HEK293T (cell line): ENCODE data around the gene SLC6A7.

Experiments
- CTCF ChIA-PET: fragments of 350-600 bp; formaldehyde crosslinking; extraction: SDS; loops from one replicate; lab custom pipeline; 2021; ENCODE audit warnings: antibody characterized with exemption, inconsistent platforms; lab: Yijun Ruan, JAX
- POLR2A ChIA-PET: fragments of 350-600 bp; formaldehyde crosslinking; extraction: SDS; loops from one replicate; lab custom pipeline; 2020; ENCODE audit warnings: antibody characterized with exemption, inconsistent platforms; lab: Yijun Ruan, JAX
- DNase-seq: peaks from one replicate; pipeline ENCODE4 v3.0.0; 2012; ENCODE audit warnings: mixed read lengths; ENCODE audit errors: extremely low spot score
- ARNT ChIP-seq: fragments of 450-650 bp; IDR thresholded peaks from 2 replicates; pipeline ENCODE4 v1.6.1; 2017; ENCODE audit warnings: mild to moderate bottlenecking
- BHLHE40 ChIP-seq: fragments of 450-650 bp; IDR thresholded peaks from 2 replicates; pipeline ENCODE4 v1.6.1; 2016; ENCODE audit warnings: mild to moderate bottlenecking, moderate library complexity, borderline replicate concordance
- CTBP1 ChIP-seq: fragments of 450-650 bp; IDR thresholded peaks from 2 replicates; pipeline ENCODE4 v1.6.1; 2016; ENCODE audit warnings: borderline replicate concordance
- ELF4 ChIP-seq: fragments of 450-650 bp; IDR thresholded peaks from 2 replicates; pipeline ENCODE4 v1.6.1; 2017; ENCODE audit warnings: antibody characterized with exemption
- FOXA1 ChIP-seq: fragments of 450-650 bp; IDR thresholded peaks from 2 replicates; pipeline ENCODE4 v1.6.1; 2016; ENCODE audit warnings: mild to moderate bottlenecking
- FOXK2 ChIP-seq: fragments of 450-650 bp; IDR thresholded peaks from 2 replicates; pipeline ENCODE4 v1.6.1; 2016; ENCODE audit warnings: mild to moderate bottlenecking
- FOXM1 ChIP-seq: fragments of 450-650 bp; IDR thresholded peaks from 2 replicates; pipeline ENCODE4 v1.6.1; 2017; ENCODE audit warnings: mild to moderate bottlenecking, borderline replicate concordance
- HDGF ChIP-seq: fragments of 450-650 bp; IDR thresholded peaks from 2 replicates; pipeline ENCODE4 v1.6.1; 2017; ENCODE audit warnings: antibody characterized with exemption, borderline replicate concordance
- L3MBTL2 ChIP-seq: fragments of 450-650 bp; conservative IDR thresholded peaks from 2 replicates; pipeline ENCODE4 v1.6.1; 2016; ENCODE audit warnings: mild to moderate bottlenecking
- LEF1 ChIP-seq: fragments of 450-650 bp; IDR thresholded peaks from 2 replicates; pipeline ENCODE4 v1.6.1; 2017; ENCODE audit warnings: mild to moderate bottlenecking, borderline replicate concordance
- NFRKB ChIP-seq: fragments of 450-650 bp; IDR thresholded peaks from 2 replicates; pipeline ENCODE4 v1.6.1; 2016; ENCODE audit warnings: mild to moderate bottlenecking, moderate library complexity
- PKNOX1 ChIP-seq: fragments of 450-650 bp; IDR thresholded peaks from 2 replicates; pipeline ENCODE4 v1.6.1; 2016
- SP1 ChIP-seq: fragments of 450-650 bp; IDR thresholded peaks from 2 replicates; pipeline ENCODE4 v1.6.1; 2017
- SUZ12 ChIP-seq: fragments of 450-650 bp; IDR thresholded peaks from 2 replicates; pipeline ENCODE4 v1.6.1; 2016; ENCODE audit warnings: mild to moderate bottlenecking
- TARDBP ChIP-seq: fragments of 450-650 bp; IDR thresholded peaks from 2 replicates; pipeline ENCODE4 v1.6.1; 2016
- ZNF384 ChIP-seq: fragments of 450-650 bp; IDR thresholded peaks from 2 replicates; pipeline ENCODE4 v1.6.1; 2016

The SLC6A7 gene

DNA sequence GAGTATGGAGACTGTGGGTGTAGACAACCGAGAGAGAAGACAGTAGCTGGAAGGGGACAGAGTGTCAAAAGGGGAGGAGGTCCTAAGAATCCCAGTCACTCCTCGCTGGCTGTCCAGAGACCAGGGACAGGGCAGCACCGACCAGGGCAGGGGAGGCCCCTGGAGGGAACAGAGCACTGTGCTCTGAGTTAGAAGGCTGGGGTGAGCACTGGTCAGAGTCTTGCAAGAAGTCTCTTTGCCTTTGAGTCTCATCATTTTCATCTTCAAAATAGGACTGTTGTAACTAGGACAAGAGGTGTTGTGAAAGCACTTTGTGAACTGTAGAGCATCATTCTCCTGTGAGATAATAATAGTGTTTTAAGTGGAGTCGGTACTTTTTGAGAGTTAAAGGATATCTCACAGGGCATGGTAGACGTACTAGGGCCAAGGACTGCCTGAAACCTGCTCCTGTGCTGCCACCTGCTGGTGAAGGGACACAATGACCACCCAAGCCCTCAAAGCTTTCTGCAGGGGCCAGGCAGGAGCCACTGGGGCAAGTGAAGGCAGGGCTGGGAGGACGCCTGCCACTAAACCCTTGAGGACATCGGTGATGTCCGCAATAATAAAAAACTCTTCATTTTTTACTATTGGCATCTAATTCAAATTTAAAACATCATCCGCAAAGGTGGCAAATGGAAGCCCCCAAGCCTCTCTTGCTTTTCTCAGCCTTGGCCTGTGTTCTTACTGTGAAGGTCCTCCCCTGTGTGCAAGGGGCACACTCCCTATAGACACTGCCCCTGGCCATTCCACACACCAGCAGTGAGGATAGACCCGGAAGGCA is 28.2 kb downstream of the SLC6A7 start:
- ChIA-PET CTCF (interaction anchor here (0.7 to 1.5 kb wide), 6 partner anchors 12 to 99 kb away, joined by 3 to 5 read pairs (median 4); no protein-coding TSS in a partner anchor), POLR2A (no interaction called here)
- TF ChIP-seq HDGF: no peak
- TF ChIP-seq NFRKB: no peak
- TF ChIP-seq BHLHE40: no peak
- TF ChIP-seq SP1: no peak
- no peak for TF ChIP-seq L3MBTL2
- TF ChIP-seq FOXM1: no peak
- TF ChIP-seq PKNOX1: no peak
- TF ChIP-seq TARDBP: no peak
- TF ChIP-seq ZNF384: no peak
- TF ChIP-seq LEF1: no peak
- TF ChIP-seq SUZ12: no peak
- no peak for TF ChIP-seq ELF4
- no peak for TF ChIP-seq ARNT
- TF ChIP-seq CTBP1: no peak
- TF ChIP-seq FOXK2: no peak
- TF ChIP-seq FOXA1: no peak
- DNase-seq: peak; percentile 90

DNA sequence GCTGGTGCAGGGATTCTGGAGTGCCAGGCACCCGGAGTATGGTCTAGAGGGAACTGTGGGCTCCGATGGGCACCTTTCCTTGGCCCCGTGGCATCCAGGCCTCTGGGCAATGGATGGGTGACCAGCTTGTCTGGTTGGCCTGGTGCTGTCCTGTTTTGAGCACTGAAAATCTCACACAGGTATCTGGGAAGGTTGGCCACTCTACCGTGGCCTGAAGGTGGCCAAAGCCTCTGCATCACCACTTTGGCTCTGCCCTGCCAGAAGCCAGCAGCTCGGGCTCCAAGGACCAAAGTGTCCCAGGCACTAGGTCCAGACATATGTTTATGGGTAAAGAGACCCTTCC is 28.8 kb downstream of the SLC6A7 start:
- CTCF ChIA-PET: interaction anchor here (0.7 to 1.5 kb wide), 8 partner anchors 9 to 100 kb away, joined by 3 to 5 read pairs (median 4); no protein-coding TSS in a partner anchor
- no peak for DNase-seq
- TF ChIP-seq SUZ12 (no peak), BHLHE40 (no peak)
- POLR2A ChIA-PET: no interaction called here

DNA sequence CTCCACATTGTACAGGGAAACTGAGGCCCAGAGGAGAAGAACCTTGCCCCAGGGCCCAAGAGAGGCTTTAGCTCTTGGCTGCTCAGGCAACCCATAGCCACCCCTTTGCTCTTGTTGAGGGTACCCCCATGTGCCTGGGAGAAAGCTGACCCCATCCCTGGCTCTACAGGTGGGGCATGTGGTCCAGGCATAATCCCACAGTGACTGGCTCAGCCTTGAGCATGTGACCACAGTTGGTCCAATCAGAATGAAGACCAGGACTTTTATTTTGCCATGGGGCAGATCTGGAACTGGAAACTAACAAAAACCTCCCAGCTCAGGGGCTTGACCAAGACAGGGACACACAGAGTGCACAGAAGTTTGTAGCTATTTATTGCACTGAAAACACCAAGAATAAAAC is 29.3 kb downstream of the SLC6A7 start:
- ChIA-PET CTCF (interaction anchor here (0.6 to 1.5 kb wide), 6 partner anchors 9 to 100 kb away, joined by 3 to 4 read pairs (median 3); no protein-coding TSS in a partner anchor), POLR2A (no interaction called here)
- peak; percentile 30 for DNase-seq
- TF ChIP-seq CTBP1 (no peak), FOXM1 (no peak), LEF1 (no peak), SUZ12 (no peak), PKNOX1 (no peak), BHLHE40 (no peak), ELF4 (no peak), L3MBTL2 (no peak), HDGF (no peak), SP1 (no peak), ARNT (no peak), FOXK2 (no peak), TARDBP (no peak), ZNF384 (no peak), NFRKB (no peak)

- TF ChIP-seq ELF4: no peak
- no peak for TF ChIP-seq FOXM1
- TF ChIP-seq SP1: no peak
- TF ChIP-seq CTBP1: no peak
- TF ChIP-seq SUZ12: no peak
- TF ChIP-seq HDGF: no peak
- TF ChIP-seq BHLHE40: no peak
- TF ChIP-seq NFRKB: no peak
- POLR2A ChIA-PET: interaction anchor here (1.0 kb wide), 1 partner anchor 10 kb away, joined by 3 read pairs; no protein-coding TSS in a partner anchor
- no peak for DNase-seq
- CTCF ChIA-PET: interaction anchor here (0.9 to 1.5 kb wide), 2 partner anchors 13 to 18 kb away, joined by 3 read pairs; no protein-coding TSS in a partner anchor
Observed at GRCh38 chr5:150219861-150220260, 30.0 kb downstream of the SLC6A7 start.

DNA sequence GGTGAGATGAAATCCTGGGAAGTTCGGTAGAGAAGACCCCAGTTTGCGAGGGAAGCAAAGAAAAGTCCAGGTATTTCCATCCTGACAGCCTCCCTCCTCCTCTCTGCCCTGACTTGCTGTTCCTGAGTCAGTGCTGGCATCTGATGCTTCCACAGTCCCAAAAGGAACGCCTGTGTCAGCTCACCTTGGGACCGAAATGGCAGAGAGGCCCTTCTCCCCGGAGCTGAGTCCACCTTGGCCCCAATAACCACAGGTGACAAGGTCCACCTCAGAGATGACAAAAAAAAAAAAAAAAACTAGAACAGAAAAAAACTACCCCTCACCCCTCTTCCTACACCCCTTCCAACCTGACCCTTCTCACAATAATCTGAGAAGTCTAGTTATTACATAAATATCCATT is 31.6 kb downstream of the SLC6A7 start:
- ChIA-PET CTCF (interaction anchor here (0.6 to 0.7 kb wide), 2 partner anchors 13 to 177 kb away, joined by 3 read pairs; no protein-coding TSS in a partner anchor), POLR2A (no interaction called here)
- no peak for TF ChIP-seq HDGF
- no peak for TF ChIP-seq LEF1
- TF ChIP-seq FOXA1: no peak
- TF ChIP-seq PKNOX1: no peak
- TF ChIP-seq CTBP1: no peak
- TF ChIP-seq BHLHE40: no peak
- TF ChIP-seq L3MBTL2: no peak
- TF ChIP-seq ELF4: no peak
- TF ChIP-seq SUZ12: no peak
- TF ChIP-seq ARNT: no peak
- no peak for TF ChIP-seq TARDBP
- no peak for DNase-seq

GRCh38 chr5:150222906-150223305 is 33.0 kb downstream of the SLC6A7 start:
- POLR2A ChIA-PET: no interaction called here
- TF ChIP-seq PKNOX1 (no peak), SP1 (no peak), L3MBTL2 (no peak), HDGF (no peak), ELF4 (no peak), FOXA1 (no peak), FOXM1 (no peak), ARNT (no peak), NFRKB (no peak), CTBP1 (no peak), SUZ12 (no peak), ZNF384 (no peak), LEF1 (no peak)
- no peak for DNase-seq
- CTCF ChIA-PET: no interaction called here
